GM12878 (cell line): ENCODE results near the gene EPHA10. TPM values are rescaled to one million over a fixed set of nuclear protein-coding genes. Genes with fewer than 3 reads are reported as not detected.

Source experiments
- ATAC-seq: fragments of 200-7000 bp; cut with Tn5 transposase; 3 replicates; pipeline ENCODE4 v1.9.1; 2020; ENCODE audit warnings: mild to moderate bottlenecking, moderate library complexity
- BruUV-seq: library from RNA; stranded (reverse); fragments of 400-500 nt; replicated peaks from 2 replicates; lab custom pipeline; 2021; lab: Mats Ljungman, UMichigan
- CTCF ChIA-PET: fragments of 300-600 bp; sonication (Branson Sonifier 250); formaldehyde crosslinking; extraction: SDS; loops from one replicate; lab custom pipeline; 2021; ENCODE audit warnings: inconsistent platforms; lab: Yijun Ruan, JAX
- POLR2A ChIA-PET: fragments of 350-600 bp; formaldehyde crosslinking; extraction: SDS; loops from one replicate; lab custom pipeline; 2021; ENCODE audit warnings: inconsistent platforms; lab: Charles Lee
- RAD21 ChIA-PET: fragments of 300-600 bp; sonication (Branson Sonifier 250); formaldehyde crosslinking; loops from one replicate; lab custom pipeline; 2023; ENCODE audit warnings: antibody characterized with exemption; ENCODE audit not compliant: unreplicated experiment; lab: Charles Lee
- SMC1A ChIA-PET: fragments of 300-600 bp; sonication (Branson Sonifier 250); formaldehyde crosslinking; loops from one replicate; lab custom pipeline; 2023; ENCODE audit not compliant: unreplicated experiment, uncharacterized antibody; lab: Charles Lee
- DNase-seq: peaks from one replicate; pipeline ENCODE4 v3.0.0-alpha.2; 2011; ENCODE audit warnings: low read depth, low spot score
- FAIRE-seq: peaks from 3 replicates; lab custom pipeline; 2011; peaks lifted over from hg19 to GRCh38; lab: Jason Lieb, UNC
- H2AFZ ChIP-seq: 2 replicates; pipeline ENCODE4 v1.6.0; 2011; ENCODE audit warnings: low read depth, low read length, control low read depth; ENCODE audit not compliant: control insufficient read depth
- H3K27ac ChIP-seq: 2 replicates; pipeline ENCODE4 v1.5.1; 2011; ENCODE audit warnings: control low read depth; ENCODE audit not compliant: control insufficient read depth, insufficient read depth
- H3K27me3 ChIP-seq, 2 experiments: replicated peaks in 1 of 2; 2 replicates each; pipeline versions ENCODE4 v1.6.0 to v1.6.1; 2011; ENCODE audit warnings: low read length in 1 of 2; ENCODE audit not compliant: control insufficient read depth in 2 of 2, insufficient read depth in 2 of 2
- H3K36me3 ChIP-seq, 2 experiments: 2 replicates each; pipeline ENCODE4 v1.5.1; 2011; ENCODE audit warnings: low read length in 1 of 2; ENCODE audit not compliant: control insufficient read depth in 2 of 2, insufficient read depth in 2 of 2
- H3K4me1 ChIP-seq: 2 replicates; pipeline ENCODE4 v1.6.1; 2011; ENCODE audit warnings: mild to moderate bottlenecking, low read length, moderate library complexity, mixed read lengths; ENCODE audit not compliant: control insufficient read depth, insufficient read depth
- H3K4me2 ChIP-seq: 2 replicates; pipeline ENCODE4 v1.6.0; 2011; ENCODE audit warnings: control low read depth; ENCODE audit not compliant: control insufficient read depth, insufficient read depth
- H3K4me3 ChIP-seq: fragments of 200-600 bp; sonication (generic); 2 replicates; pipeline ENCODE4 v1.5.1; 2016
- H3K79me2 ChIP-seq: 2 replicates; pipeline ENCODE4 v1.6.0; 2011; ENCODE audit warnings: low read length; ENCODE audit not compliant: control insufficient read depth, insufficient read depth
- H3K9ac ChIP-seq: 2 replicates; pipeline ENCODE4 v1.8.0; 2011; ENCODE audit warnings: low read length, control low read depth, mixed read lengths; ENCODE audit not compliant: control insufficient read depth, insufficient read depth
- H3K9me3 ChIP-seq: replicated peaks from 3 replicates; pipeline ENCODE4 v1.5.1; 2011; ENCODE audit warnings: mild to moderate bottlenecking, low read length; ENCODE audit not compliant: control insufficient read depth, insufficient read depth
- H4K20me1 ChIP-seq: 2 replicates; pipeline ENCODE4 v1.6.0; 2011; ENCODE audit not compliant: control insufficient read depth, insufficient read depth
- DPF2 ChIP-seq: fragments of 450-650 bp; IDR thresholded peaks from 2 replicates; pipeline ENCODE4 v1.6.1; 2017; ENCODE audit warnings: mild to moderate bottlenecking
- GABPA ChIP-seq: IDR thresholded peaks from 2 replicates; pipeline ENCODE4 v1.6.1; 2014; ENCODE audit warnings: antibody characterized with exemption, low read depth, mild to moderate bottlenecking, inconsistent platforms
- NBN ChIP-seq: fragments of 450-650 bp; IDR thresholded peaks from 2 replicates; pipeline ENCODE4 v1.6.1; 2016
- NR2C1 ChIP-seq: fragments of 450-650 bp; IDR thresholded peaks from 2 replicates; pipeline ENCODE4 v1.6.1; 2017; ENCODE audit warnings: antibody characterized with exemption, mild to moderate bottlenecking, moderate library complexity
- PML ChIP-seq: IDR thresholded peaks from 2 replicates; pipeline ENCODE4 v1.6.1; 2012; ENCODE audit warnings: low read length, inconsistent platforms
- POLR2AphosphoS2 ChIP-seq: IDR thresholded peaks from 2 replicates; pipeline ENCODE4 v1.6.1; 2011; ENCODE audit warnings: low read depth, mild to moderate bottlenecking, low read length, improper control_type of control experiment, moderate library complexity
- RELA ChIP-seq: fragments of 450-650 bp; IDR thresholded peaks from 2 replicates; pipeline ENCODE4 v1.8.0; 2014; ENCODE audit warnings: borderline replicate concordance; ENCODE audit not compliant: partially characterized antibody
- SP1 ChIP-seq: IDR thresholded peaks from one replicate; pipeline ENCODE4 v1.6.1; 2011; ENCODE audit warnings: low read depth, low read length
- SUPT20H ChIP-seq: IDR thresholded peaks from 2 replicates; pipeline ENCODE4 v1.6.1; 2011; ENCODE audit warnings: low read depth, mild to moderate bottlenecking, low read length, moderate library complexity, borderline replicate concordance; ENCODE audit not compliant: control insufficient read depth
- ZNF274 ChIP-seq: IDR thresholded peaks from one replicate; pipeline ENCODE4 v1.8.0; 2011; ENCODE audit not compliant: insufficient read length, insufficient read depth
- ZZZ3 ChIP-seq: IDR thresholded peaks from 2 replicates; pipeline ENCODE4 v1.6.1; 2011; ENCODE audit warnings: low read depth; ENCODE audit not compliant: control insufficient read depth, insufficient read length
- WGBS: methylation state at CpG from one replicate; pipeline ENCODE4 v1.1.6; 2016; ENCODE audit warnings: low lambda C conversion rate; ENCODE audit not compliant: insufficient replicate concordance, insufficient coverage; ENCODE audit errors: missing lambda C conversion rate; 5-methylcytosine and 5-hydroxymethylcytosine counted together
- in situ Hi-C: fragments of 300-500 bp; cut with MboI; formaldehyde crosslinking; loops from 9 replicates; pipeline ENCODE4 v1.14.3; 2018; ENCODE audit warnings: mixed read lengths
- intact Hi-C: fragments of 100-400 bp; cut with micrococcal nuclease; formaldehyde crosslinking; loops from one replicate; pipeline ENCODE4 v1.14.2; 2022; ENCODE audit not compliant: unreplicated experiment
- polyA plus RNA-seq, 11 experiments: library from polyadenylated mRNA; depleted of rRNA in 4 of 11; unstranded in 6 of 11; stranded (reverse) in 5 of 11; fragments of >200 nt; fragmentation: Nextera tagmentation in 4 of 11; fragmentation: Illumina TruSeq in 1 of 11; extraction: Ambion mirVana in 4 of 11; extraction: Trizol in 1 of 11; gene quantifications; 1 replicate in 1 of 11; 2 replicates in 10 of 11; pipeline versions ENCODE4 v1.2.1 to v1.2.3, GENCODE V29; 2011 to 2016; ENCODE audit warnings: inconsistent platforms in 2 of 11, missing spikeins in 2 of 11, low read depth in 1 of 11
- total RNA-seq, 4 experiments: library from RNA; depleted of rRNA in 3 of 4; stranded (reverse); fragments of >200 nt in 3 of 4; fragmentation: Illumina TruSeq in 1 of 4; extraction: Trizol in 1 of 4; gene quantifications; 2 replicates each; pipeline versions ENCODE4 v1.2.1 to v1.2.3, GENCODE V29; 2013 to 2021
- TF ChIP-seq, protein P1 (sequence below): fragments of 450-650 bp; formaldehyde crosslinking; IDR thresholded peaks from 2 replicates; pipeline ENCODE4 v1.5.0; 2022; ENCODE audit warnings: mild to moderate bottlenecking, missing genetic modification characterization
- TF ChIP-seq, protein P2 (sequence below): fragments of 150-350 bp; IDR thresholded peaks from 2 replicates; pipeline ENCODE4 v1.6.1; 2014; ENCODE audit warnings: mild to moderate bottlenecking, low read depth, low read length
- TF ChIP-seq, protein P3 (sequence below): fragments of 450-650 bp; IDR thresholded peaks from 2 replicates; pipeline ENCODE4 v1.6.1; 2014; ENCODE audit warnings: mild to moderate bottlenecking

The EPHA10 gene
- total and polyA plus RNA-seq, 10 of the 15 experiments (the other 5 are each of a cell fraction or from before 2014, with no cell fraction given): 0.05 to 0.06 TPM; not detected in 8

DNA sequence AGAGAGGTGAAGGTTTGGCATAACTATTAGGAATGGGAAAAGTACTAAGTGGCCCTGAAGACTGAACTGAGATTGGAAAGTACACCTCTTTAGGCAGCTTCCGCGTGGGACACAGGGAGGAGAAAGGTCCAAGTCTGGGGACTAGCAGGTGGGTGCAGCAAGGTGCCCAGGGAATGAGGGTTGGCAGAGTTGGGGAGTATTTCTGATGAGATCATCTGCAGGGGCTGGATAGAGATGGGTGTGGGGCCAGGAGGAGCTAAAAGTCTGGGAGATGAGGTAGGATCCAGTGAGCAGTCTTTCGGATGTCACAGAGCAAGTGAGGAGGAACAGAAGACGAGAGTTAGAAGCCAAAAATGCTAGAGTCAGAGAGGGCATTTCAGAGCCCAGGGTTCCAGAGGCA lies 36.5 kb downstream of the EPHA10 start (continued):
- TF ChIP-seq, protein P1, sequence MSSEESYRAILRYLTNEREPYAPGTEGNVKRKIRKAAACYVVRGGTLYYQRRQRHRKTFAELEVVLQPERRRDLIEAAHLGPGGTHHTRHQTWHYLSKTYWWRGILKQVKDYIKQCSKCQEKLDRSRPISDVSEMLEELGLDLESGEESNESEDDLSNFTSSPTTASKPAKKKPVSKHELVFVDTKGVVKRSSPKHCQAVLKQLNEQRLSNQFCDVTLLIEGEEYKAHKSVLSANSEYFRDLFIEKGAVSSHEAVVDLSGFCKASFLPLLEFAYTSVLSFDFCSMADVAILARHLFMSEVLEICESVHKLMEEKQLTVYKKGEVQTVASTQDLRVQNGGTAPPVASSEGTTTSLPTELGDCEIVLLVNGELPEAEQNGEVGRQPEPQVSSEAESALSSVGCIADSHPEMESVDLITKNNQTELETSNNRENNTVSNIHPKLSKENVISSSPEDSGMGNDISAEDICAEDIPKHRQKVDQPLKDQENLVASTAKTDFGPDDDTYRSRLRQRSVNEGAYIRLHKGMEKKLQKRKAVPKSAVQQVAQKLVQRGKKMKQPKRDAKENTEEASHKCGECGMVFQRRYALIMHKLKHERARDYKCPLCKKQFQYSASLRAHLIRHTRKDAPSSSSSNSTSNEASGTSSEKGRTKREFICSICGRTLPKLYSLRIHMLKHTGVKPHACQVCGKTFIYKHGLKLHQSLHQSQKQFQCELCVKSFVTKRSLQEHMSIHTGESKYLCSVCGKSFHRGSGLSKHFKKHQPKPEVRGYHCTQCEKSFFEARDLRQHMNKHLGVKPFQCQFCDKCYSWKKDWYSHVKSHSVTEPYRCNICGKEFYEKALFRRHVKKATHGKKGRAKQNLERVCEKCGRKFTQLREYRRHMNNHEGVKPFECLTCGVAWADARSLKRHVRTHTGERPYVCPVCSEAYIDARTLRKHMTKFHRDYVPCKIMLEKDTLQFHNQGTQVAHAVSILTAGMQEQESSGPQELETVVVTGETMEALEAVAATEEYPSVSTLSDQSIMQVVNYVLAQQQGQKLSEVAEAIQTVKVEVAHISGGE (CRISPR knock-in tag): no peak

DNA sequence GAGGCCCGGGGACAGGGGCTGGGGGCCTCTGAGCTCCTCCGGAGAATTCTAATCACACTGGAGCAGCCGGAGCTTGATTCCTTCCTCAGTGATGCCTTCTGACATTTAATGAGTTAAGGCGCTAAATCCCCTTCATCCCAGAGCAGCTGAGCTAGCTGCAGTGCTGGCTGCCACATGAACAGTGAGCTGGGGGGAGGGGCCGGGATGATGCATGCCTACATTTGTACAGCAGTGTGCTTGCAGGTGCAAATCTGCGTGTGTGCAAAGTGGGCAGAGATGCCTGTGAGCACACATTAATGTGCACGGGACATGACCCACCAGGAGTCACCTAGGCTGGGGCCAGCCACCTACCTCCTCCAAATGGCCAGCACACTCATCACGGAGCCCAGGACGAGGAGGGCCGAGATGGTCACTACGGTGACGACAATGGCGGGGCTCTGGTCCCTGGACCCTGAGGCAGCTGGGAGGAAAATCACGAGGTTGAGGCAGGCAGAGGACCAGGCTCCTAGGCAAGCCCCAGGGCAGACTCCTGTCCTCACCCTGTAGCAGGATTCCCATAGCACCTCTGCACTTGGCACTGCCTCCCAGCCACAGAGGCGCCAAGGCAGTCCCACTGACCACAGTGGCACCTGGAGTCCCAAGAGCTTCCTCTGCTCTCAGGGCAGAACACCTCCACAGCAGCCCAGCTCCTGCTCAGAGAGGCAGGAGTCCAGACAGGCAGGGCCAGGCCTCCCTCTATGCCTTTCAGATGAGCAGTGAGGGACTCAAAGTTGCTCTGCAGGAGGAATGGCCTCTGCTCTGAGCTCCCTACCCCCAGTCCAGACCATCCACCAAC lies 38.0 kb downstream of the EPHA10 start:
- H3K4me1 ChIP-seq: no peaks in the 10 kb centered on the region
- DNase-seq (no peak), FAIRE-seq (no peak), ATAC-seq (no peak)
- no peaks in the 10 kb centered on the region for H3K79me2 ChIP-seq
- H3K36me3 ChIP-seq: no peaks in the 10 kb centered on the region
- H2AFZ ChIP-seq: no peak overlapping the region
- no TSS peak for BruUV-seq
- TF ChIP-seq PML (no peak), SUPT20H (no peak), ZNF274 (no peak), NBN (no peak), RELA (no peak), POLR2AphosphoS2 (no peak), ZZZ3 (no peak), SP1 (no peak), NR2C1 (no peak), DPF2 (no peak), GABPA (no peak)
- TF ChIP-seq, protein P2, sequence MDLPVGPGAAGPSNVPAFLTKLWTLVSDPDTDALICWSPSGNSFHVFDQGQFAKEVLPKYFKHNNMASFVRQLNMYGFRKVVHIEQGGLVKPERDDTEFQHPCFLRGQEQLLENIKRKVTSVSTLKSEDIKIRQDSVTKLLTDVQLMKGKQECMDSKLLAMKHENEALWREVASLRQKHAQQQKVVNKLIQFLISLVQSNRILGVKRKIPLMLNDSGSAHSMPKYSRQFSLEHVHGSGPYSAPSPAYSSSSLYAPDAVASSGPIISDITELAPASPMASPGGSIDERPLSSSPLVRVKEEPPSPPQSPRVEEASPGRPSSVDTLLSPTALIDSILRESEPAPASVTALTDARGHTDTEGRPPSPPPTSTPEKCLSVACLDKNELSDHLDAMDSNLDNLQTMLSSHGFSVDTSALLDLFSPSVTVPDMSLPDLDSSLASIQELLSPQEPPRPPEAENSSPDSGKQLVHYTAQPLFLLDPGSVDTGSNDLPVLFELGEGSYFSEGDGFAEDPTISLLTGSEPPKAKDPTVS: no peak
- TF ChIP-seq, protein P3, sequence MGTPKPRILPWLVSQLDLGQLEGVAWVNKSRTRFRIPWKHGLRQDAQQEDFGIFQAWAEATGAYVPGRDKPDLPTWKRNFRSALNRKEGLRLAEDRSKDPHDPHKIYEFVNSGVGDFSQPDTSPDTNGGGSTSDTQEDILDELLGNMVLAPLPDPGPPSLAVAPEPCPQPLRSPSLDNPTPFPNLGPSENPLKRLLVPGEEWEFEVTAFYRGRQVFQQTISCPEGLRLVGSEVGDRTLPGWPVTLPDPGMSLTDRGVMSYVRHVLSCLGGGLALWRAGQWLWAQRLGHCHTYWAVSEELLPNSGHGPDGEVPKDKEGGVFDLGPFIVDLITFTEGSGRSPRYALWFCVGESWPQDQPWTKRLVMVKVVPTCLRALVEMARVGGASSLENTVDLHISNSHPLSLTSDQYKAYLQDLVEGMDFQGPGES: no peak
- ChIA-PET CTCF (interaction anchor here (1.3 to 1.4 kb wide), 2 partner anchors 15 to 133 kb away, joined by 3 read pairs; no protein-coding TSS in a partner anchor), RAD21 (interaction anchor here (0.9 kb wide), 1 partner anchor 133 kb away, joined by 3 read pairs; the partner anchor contains the start of gene MTF1), POLR2A (no interaction called here), SMC1A (no interaction called here)
- no peak overlapping the region for H3K9ac ChIP-seq
- intact Hi-C loops (no loop called here), in situ Hi-C loops (no loop called here)
- no peaks in the 10 kb centered on the region for H4K20me1 ChIP-seq
- no peaks in the 10 kb centered on the region for H3K9me3 ChIP-seq
- H3K4me2 ChIP-seq: no peak overlapping the region
- H3K4me3 ChIP-seq: no peak overlapping the region
- peaks cover 0 to 3% of the 10 kb centered on the region in 2 experiments; a peak in 3 of 4 replicates for H3K27me3 ChIP-seq
- 31% methylated on average over 15 of the region's 15 CpGs for WGBS
- no peak overlapping the region for H3K27ac ChIP-seq
